GM19240 (cell line): ENCODE results near the gene JUND.

ENCODE experiments used
- DNase-seq: peaks from one replicate; pipeline ENCODE4 v3.0.0; 2011; ENCODE audit warnings: low spot score; ENCODE audit not compliant: insufficient read length

The JUND gene

GRCh38 chr19:18290302-18291018 is 9.0 kb upstream of the JUND start:
- DNase-seq, result peak; percentile 51

- DNase-seq, result no peak
Observed at GRCh38 chr19:18289471-18290301, 8.3 kb upstream of the JUND start.

- no peak for DNase-seq
Observed at GRCh38 chr19:18287836-18288772, 6.7 kb upstream of the JUND start.

GRCh38 chr19:18286973-18287635 is 5.7 kb upstream of the JUND start:
- DNase-seq, result no peak

GRCh38 chr19:18284712-18285360 is 3.4 kb upstream of the JUND start:
- DNase-seq, result no peak

GRCh38 chr19:18283338-18283737 is 1.9 kb upstream of the JUND start:
- DNase-seq, result no peak

- no peak for DNase-seq
Observed at GRCh38 chr19:18282788-18283141, 1.3 kb upstream of the JUND start.

GRCh38 chr19:18282021-18282787 is 782 bp upstream of the JUND start:
- DNase-seq, result no peak

GRCh38 chr19:18280247-18281081 is 958 bp downstream of the JUND start:
- peak; percentile 75 for DNase-seq

GRCh38 chr19:18279516-18280246 is 1.7 kb downstream of the JUND start:
- peak; percentile 97 for DNase-seq

GRCh38 chr19:18279266-18279515 is 2.2 kb downstream of the JUND start:
- no peak for DNase-seq

- no peak for DNase-seq
Observed at GRCh38 chr19:18278521-18279265, 2.7 kb downstream of the JUND start.

- no peak for DNase-seq
Observed at GRCh38 chr19:18274781-18275356, 6.6 kb downstream of the JUND start.

GRCh38 chr19:18274219-18274780 is 7.1 kb downstream of the JUND start, which contains the start of gene IQCN:
IQCN (minus strand) TSS chr19:18274452; CDS start chr19:18269478, 4,974 bp downstream.
- DNase-seq, result no peak

GRCh38 chr19:18273561-18274218 is 7.7 kb downstream of the JUND start:
- no peak for DNase-seq

GRCh38 chr19:18271433-18271841 is 10.0 kb downstream of the JUND start:
- no peak for DNase-seq

- no peak for DNase-seq
Observed at GRCh38 chr19:18270326-18270725, 11.1 kb downstream of the JUND start.
